ENCODE data around the gene PLA2G2C.

Gene PLA2G2C

DNA sequence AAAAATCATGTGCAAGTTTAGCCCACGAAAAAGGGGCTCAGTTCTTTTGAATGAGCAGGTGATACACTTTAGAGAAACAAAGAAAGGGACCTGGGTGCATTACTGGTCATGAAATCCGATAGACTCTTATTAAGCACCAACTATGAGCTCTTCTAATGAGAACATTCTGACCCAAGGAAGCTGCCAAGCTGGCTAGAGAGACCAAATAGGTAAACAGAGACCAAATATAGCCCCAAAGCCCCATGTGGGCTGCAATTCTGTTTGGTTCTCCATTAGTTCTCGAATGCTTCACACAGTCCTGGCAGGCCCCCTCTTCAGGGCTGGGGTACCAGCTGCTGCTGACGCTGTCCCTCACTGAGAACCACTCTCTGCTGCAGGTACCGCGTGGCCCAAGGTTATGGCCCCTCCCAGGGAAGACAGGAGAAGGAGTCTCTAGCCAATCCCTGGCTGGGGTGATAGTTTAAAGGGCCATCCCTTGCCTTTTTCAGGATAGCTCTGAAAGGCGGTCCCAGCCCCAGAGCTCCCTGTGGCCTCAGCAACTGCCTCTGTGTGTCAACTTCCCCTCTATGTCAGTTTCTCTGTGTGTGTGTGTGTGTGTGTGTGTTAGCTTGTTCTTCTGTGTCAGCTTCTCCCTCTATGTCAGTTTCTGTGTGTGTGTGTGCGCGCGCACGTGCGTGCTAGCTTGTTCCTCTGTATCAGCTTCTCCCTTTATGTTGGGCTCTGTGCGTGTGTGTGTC is 7.5 kb downstream of the PLA2G2C start:
- Histone ChIP-seq H3K4me3 (no peak overlapping the region), H3K27me3 (no peaks in the 10 kb centered on the region), H4K20me1 (no peaks in the 10 kb centered on the region), H3K27ac (no peak overlapping the region), H3K36me3 (no peaks in the 10 kb centered on the region), H3K4me2 (no peak overlapping the region), H3K9me3 (no peaks in the 10 kb centered on the region), H3K4me1 (peaks cover 19% of the 10 kb centered on the region), H3K9ac (no peak overlapping the region)
- TF ChIP-seq Cebpa-rat (IDR thresholded peaks at IDR 0.05), result no peak

DNA sequence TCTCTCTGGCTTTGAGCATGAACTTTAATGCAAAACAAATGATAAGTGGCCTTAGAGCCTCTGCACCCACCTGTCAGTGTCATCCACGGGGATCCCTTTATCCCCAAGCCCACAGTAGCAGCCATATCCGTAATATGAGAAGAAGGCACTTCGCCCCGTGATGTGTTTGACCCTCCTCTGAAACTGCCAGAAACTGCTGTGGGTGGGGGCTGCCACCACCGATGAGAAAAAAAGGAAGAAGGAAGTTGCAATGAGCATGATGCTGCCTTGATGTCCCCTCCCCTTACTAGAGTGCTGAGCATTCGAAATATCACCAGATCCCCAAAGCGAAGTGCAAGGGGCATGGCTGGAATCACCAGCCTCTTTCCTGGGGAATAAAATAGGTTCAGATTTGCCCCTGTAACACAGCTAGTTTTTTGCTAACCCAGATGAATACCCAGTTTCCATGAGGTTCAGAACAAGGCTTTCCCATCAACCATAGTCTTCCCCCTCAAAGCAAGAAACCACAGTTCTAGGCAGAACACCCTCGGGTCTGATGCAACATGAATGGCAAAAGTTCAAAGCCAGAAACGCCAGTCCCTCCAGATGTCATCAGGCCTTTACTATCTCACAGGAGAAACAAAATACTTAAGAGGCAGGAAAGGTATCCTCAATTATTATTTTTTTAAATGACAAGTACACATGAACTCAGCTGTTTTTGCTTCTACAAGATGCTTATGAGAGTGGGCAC is 11.2 kb downstream of the PLA2G2C start:
- no peaks in the 10 kb centered on the region for H3K9me3 ChIP-seq
- no peak overlapping the region for H3K4me3 ChIP-seq
- no peak overlapping the region for H3K27ac ChIP-seq
- H3K9ac ChIP-seq, result no peak overlapping the region
- H3K4me1 ChIP-seq, result peaks cover 33% of the 10 kb centered on the region
- no peaks in the 10 kb centered on the region for H3K27me3 ChIP-seq
- H3K4me2 ChIP-seq, result peak overlapping the region; percentile 24; the same call in 1 of the 2 replicates
- no peaks in the 10 kb centered on the region for H3K36me3 ChIP-seq
- H4K20me1 ChIP-seq, result no peaks in the 10 kb centered on the region
- TF ChIP-seq Cebpa-rat (IDR thresholded peaks at IDR 0.05), result no peak

DNA sequence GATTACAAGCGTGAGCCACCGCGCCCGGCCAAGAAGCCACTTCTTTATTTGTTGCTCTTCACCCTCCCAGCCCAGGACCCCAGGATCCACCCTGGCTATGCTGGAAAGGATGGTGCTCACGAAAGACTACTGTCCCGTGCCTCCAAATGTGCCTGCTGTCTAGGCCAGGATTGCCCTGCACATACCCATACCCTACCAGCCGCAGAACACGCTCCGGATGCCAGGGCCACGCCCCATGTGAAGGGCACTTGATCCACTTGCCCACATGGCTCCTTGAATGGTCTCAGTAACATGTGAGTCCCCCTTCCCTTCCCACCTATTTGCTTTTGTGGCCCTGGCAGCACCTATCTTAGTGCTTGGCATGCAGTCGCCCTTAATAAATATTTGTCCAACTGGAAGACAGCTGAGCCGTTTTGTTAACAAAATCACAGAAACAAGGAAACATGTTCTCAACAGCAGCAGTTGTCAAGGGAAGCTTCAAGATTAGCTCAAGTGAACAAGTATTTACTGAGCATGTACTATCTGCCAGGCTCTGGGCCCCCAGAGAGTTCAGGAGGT is 14.2 kb downstream of the PLA2G2C start:
- Histone ChIP-seq H3K9me3 (no peaks in the 10 kb centered on the region), H3K9ac (no peak overlapping the region), H3K27me3 (no peaks in the 10 kb centered on the region), H3K36me3 (no peaks in the 10 kb centered on the region), H3K4me3 (no peak overlapping the region), H3K4me1 (peaks cover 41% of the 10 kb centered on the region), H4K20me1 (no peaks in the 10 kb centered on the region), H3K4me2 (peak overlapping the region; percentile 31; the same call in 1 of the 2 replicates), H3K27ac (peak overlapping the region; percentile 52)
- TF ChIP-seq Cebpa-rat (IDR thresholded peaks at IDR 0.05), result no peak

DNA sequence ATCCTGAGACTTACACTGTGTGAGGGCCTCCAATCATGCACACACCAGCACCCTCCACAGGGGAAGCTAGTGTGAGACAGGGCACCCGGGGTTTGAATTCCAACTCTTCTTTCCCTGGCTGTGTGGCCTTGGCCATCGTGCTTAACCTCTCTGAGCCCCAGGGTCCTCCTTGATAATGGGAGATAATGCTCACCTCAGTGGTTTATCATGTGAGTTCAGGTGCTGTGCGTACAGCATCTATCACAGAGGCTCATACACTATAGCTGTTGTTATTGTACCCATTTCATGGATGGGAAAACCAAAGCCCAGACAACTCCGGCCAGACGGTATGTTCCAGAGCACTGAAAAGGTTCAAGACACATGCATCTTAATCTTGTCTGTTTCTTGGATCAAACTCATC is 16.4 kb downstream of the PLA2G2C start:
- peaks cover 5% of the 10 kb centered on the region; the same call in 1 of the 2 replicates for H3K9me3 ChIP-seq
- no peaks in the 10 kb centered on the region for H3K27me3 ChIP-seq
- no peak overlapping the region for H3K9ac ChIP-seq
- H4K20me1 ChIP-seq, result no peaks in the 10 kb centered on the region
- no peak overlapping the region for H3K4me3 ChIP-seq
- peaks cover 47% of the 10 kb centered on the region for H3K4me1 ChIP-seq
- H3K4me2 ChIP-seq, result no peak overlapping the region
- TF ChIP-seq Cebpa-rat (IDR thresholded peaks at IDR 0.05), result no peak
- H3K27ac ChIP-seq, result no peak overlapping the region
- H3K36me3 ChIP-seq, result no peaks in the 10 kb centered on the region

DNA sequence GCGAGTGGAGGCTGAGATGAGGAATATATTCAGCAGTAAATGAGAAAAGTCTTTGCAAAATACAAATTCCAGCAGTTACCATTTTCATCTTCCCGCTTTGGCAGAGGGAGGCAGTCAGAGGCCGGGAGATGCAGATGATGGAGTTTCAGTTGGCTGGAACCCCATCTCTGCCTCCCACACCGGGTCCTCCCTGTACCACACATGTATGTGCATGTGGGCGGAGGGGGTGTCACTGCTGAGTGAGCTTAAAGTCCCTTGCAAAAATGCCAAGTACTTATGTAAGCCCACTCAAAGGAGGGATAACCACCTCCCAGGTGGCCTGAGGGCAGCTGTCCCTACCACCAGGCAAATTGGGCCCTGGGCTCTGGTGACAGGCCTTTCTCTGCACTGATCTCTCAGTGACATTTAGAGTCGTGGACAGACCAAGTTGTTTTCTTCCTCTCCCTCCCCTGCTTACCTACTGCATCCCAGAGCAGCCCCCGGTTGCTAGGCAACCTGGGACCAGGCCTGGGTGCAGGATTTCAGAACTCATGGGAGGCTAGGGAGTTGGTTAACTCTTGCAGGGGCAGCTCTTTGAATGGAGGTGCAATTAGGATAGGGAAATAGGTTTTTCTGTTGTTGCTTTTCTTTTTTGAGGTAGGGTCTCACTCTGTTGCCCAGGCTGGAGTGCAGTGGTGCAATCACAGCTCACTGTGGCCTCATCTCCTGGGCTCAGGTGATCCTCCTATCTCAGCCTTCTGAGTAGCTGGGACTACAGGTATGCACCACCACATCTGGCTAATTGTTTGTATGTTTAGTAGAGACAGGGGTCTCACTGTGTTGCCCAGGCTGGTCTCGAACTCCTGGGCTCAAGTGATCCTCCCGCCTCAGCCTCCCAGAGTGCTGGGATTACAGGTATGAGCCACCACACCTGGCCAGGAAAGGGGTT is 17.5 kb downstream of the PLA2G2C start:
- TF ChIP-seq Cebpa-rat (IDR thresholded peaks at IDR 0.05), result no peak
- Histone ChIP-seq H3K9me3 (peaks cover 9% of the 10 kb centered on the region; the same call in 1 of the 2 replicates), H3K9ac (no peak overlapping the region), H4K20me1 (no peaks in the 10 kb centered on the region), H3K27ac (no peak overlapping the region), H3K4me2 (no peak overlapping the region), H3K4me1 (peaks cover 44% of the 10 kb centered on the region), H3K36me3 (no peaks in the 10 kb centered on the region), H3K4me3 (no peak overlapping the region), H3K27me3 (no peaks in the 10 kb centered on the region)

DNA sequence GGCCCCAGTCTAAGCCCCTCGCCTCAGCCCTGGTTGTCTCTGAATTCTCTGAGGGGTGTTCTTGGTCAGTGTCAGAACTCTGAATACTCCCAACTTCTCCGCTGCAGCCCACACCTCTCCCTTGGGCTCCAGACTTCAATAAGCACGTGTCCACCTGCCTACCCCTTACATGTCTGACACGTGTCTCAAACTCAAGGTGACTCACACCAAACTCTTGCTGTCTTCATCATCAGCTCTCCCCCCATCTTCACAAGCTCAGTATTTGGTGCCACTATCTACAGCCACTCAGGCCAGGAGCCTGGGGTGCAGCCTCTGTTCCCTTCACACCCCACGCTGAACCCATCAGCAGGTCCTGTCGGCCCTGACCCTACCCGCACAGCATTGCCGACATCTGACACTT is 19.2 kb downstream of the PLA2G2C start:
- no peak overlapping the region for H3K4me2 ChIP-seq
- H3K27ac ChIP-seq, result no peak overlapping the region
- H3K9ac ChIP-seq, result no peak overlapping the region
- peaks cover 40% of the 10 kb centered on the region for H3K4me1 ChIP-seq
- no peaks in the 10 kb centered on the region for H4K20me1 ChIP-seq
- no peak overlapping the region for H3K4me3 ChIP-seq
- no peak for TF ChIP-seq Cebpa-rat (IDR thresholded peaks at IDR 0.05)
- H3K36me3 ChIP-seq, result no peaks in the 10 kb centered on the region
- no peaks in the 10 kb centered on the region for H3K27me3 ChIP-seq
- peaks cover 24% of the 10 kb centered on the region for H3K9me3 ChIP-seq

DNA sequence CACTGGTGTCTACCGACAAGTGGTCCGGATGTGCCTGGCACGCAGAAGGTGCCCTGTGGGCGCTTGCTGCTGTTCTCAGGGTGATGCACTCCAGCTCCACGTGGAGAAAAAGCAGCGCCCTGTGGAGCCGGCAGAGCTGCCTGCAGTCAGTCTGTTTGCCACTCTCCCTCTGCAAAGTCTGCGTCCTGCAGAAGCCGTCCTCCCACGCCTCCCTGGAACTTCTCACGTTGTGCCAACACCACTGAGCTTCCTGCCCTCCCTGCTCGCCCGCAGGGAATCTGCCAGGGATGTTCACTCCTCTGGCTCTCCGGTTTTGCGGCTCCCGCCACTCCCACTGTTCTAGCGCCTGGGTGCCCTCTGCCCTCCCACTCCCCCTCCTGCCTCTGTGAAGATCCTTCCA is 20.3 kb downstream of the PLA2G2C start:
- Histone ChIP-seq H3K4me2 (peak overlapping the region; percentile 5; the same call in 1 of the 2 replicates), H3K27me3 (no peaks in the 10 kb centered on the region), H3K27ac (no peak overlapping the region), H3K36me3 (no peaks in the 10 kb centered on the region), H3K9ac (0 out of 2 replicates have a peak overlapping the region, but pooled peaks have one; percentile 19), H4K20me1 (no peaks in the 10 kb centered on the region), H3K9me3 (peaks cover 35% of the 10 kb centered on the region), H3K4me3 (no peak overlapping the region), H3K4me1 (peaks cover 30% of the 10 kb centered on the region)
- TF ChIP-seq Cebpa-rat (IDR thresholded peaks at IDR 0.05), result no peak

DNA sequence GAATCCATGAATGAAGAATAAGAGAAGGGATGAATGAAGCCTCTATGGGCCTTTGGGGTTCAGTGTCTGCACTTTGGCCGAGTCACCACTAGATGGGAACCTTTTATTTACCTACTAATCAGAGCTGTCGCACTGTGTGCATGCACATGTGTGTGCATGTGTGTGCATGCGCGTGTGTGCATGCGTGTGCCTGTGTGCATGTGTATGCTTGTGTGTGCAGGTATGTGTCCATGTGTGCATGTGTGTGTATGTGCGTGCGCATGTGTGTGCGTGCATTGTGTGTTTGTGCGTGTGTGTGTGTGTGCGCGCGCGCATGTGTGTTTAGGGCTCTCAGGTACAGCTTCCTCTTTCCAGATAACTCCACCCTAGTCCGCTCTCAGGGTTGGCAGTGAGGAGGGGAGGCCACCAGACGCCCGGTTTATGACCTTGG is 20.8 kb downstream of the PLA2G2C start:
- H3K27ac ChIP-seq, result no peak overlapping the region
- H3K9ac ChIP-seq, result no peak overlapping the region
- no peaks in the 10 kb centered on the region for H3K27me3 ChIP-seq

DNA sequence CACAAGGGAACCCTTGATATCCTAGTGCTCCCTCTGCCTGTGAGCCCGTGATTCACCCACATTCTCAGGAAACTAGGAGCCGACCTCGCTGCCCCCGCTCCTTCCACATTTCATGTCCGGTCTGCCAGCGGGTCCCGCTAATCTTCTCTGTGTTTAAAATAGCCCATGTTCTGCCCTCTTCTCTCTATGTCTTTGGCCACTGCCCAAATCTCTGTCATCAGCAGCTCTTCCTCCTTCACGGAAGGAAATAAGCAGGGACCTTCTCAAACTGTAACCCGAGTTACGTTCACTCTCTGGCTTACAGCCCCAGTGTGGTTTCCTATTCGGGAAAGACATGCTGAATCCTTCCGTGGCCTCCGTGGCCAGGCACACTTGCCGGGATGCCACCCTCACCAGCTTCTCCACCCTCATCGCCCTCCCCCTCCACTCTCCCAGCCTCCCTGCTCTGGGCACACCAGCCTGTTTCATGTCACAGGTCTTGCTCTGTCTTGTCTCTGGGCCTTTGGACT is 21.6 kb downstream of the PLA2G2C start:
- no peaks in the 10 kb centered on the region for H4K20me1 ChIP-seq
- no peak overlapping the region for H3K4me3 ChIP-seq
- H3K36me3 ChIP-seq, result no peaks in the 10 kb centered on the region
- TF ChIP-seq Cebpa-rat (IDR thresholded peaks at IDR 0.05), result no peak
- H3K27me3 ChIP-seq, result no peaks in the 10 kb centered on the region
- H3K4me1 ChIP-seq, result peaks cover 24% of the 10 kb centered on the region
- H3K9me3 ChIP-seq, result peaks cover 48% of the 10 kb centered on the region
- H3K27ac ChIP-seq, result no peak overlapping the region
- H3K4me2 ChIP-seq, result no peak overlapping the region
- H3K9ac ChIP-seq, result no peak overlapping the region

More for the DNA sequence above, 20.8 kb downstream of the PLA2G2C start:
- H3K4me1 ChIP-seq, result peaks cover 25% of the 10 kb centered on the region
- TF ChIP-seq Cebpa-rat (IDR thresholded peaks at IDR 0.05), result no peak
- H3K9me3 ChIP-seq, result peaks cover 40% of the 10 kb centered on the region
- no peaks in the 10 kb centered on the region for H3K36me3 ChIP-seq
- no peaks in the 10 kb centered on the region for H4K20me1 ChIP-seq
- no peak overlapping the region for H3K4me2 ChIP-seq
- H3K4me3 ChIP-seq, result no peak overlapping the region
